Keratinocyte (primary cell): ENCODE measurements around the gene BCAS1. TPM values are rescaled to one million over a fixed set of nuclear protein-coding genes. Genes with fewer than 3 reads are reported as not detected.

Experiments used
- DNase-seq: peaks from one replicate; pipeline ENCODE4 v3.0.0-alpha.2; 2011; ENCODE audit warnings: low read depth, missing footprints, low spot score
- FAIRE-seq: peaks from 2 replicates; lab custom pipeline; 2011; peaks lifted over from hg19 to GRCh38; lab: Jason Lieb, UNC
- H2AFZ ChIP-seq: 2 replicates; pipeline ENCODE4 v1.6.0; 2012; ENCODE audit warnings: low read length, control low read depth, inconsistent platforms; ENCODE audit not compliant: control insufficient read depth
- H3K27ac ChIP-seq: 2 replicates; pipeline ENCODE4 v1.5.1; 2011; ENCODE audit warnings: low read length; ENCODE audit not compliant: control insufficient read depth, insufficient read depth
- H3K27me3 ChIP-seq: 3 replicates; pipeline ENCODE4 v1.6.0; 2011; ENCODE audit warnings: low read length; ENCODE audit not compliant: control insufficient read depth, insufficient read depth; ENCODE audit errors: extremely low read depth
- H3K36me3 ChIP-seq, 2 experiments: 2 replicates in 1 of 2; 3 replicates in 1 of 2; pipeline ENCODE4 v1.5.1; 2011; ENCODE audit warnings: low read length in 2 of 2, mild to moderate bottlenecking in 1 of 2; ENCODE audit not compliant: control insufficient read depth in 2 of 2, insufficient read depth in 2 of 2; ENCODE audit errors: extremely low read depth in 1 of 2
- H3K4me1 ChIP-seq: 3 replicates; pipeline ENCODE4 v1.5.1; 2011; ENCODE audit warnings: low read length; ENCODE audit not compliant: control insufficient read depth, insufficient read depth; ENCODE audit errors: extremely low read depth
- H3K4me2 ChIP-seq: 3 replicates; pipeline ENCODE4 v1.6.0; 2011; ENCODE audit warnings: low read depth, low read length; ENCODE audit not compliant: control insufficient read depth, insufficient read depth; ENCODE audit errors: extremely low read depth
- H3K4me3 ChIP-seq, 3 experiments: fragments of 200-600 bp in 1 of 3; sonication (generic) in 1 of 3; 2 replicates in 2 of 3; 3 replicates in 1 of 3; pipeline ENCODE4 v1.5.1; 2011 to 2016; ENCODE audit warnings: low read length in 3 of 3, mild to moderate bottlenecking in 3 of 3, control low read depth in 2 of 3, inconsistent platforms in 1 of 3, low read depth in 1 of 3, mixed read lengths in 1 of 3, mixed run types in 1 of 3, moderate library complexity in 1 of 3; ENCODE audit not compliant: control insufficient read depth in 2 of 3, insufficient read depth in 2 of 3; ENCODE audit errors: extremely low read depth in 1 of 3
- H3K79me2 ChIP-seq: 2 replicates; pipeline ENCODE4 v1.6.0; 2012; ENCODE audit warnings: low read length; ENCODE audit not compliant: control insufficient read depth, insufficient read depth
- H3K9ac ChIP-seq: 3 replicates; pipeline ENCODE4 v1.6.0; 2011; ENCODE audit warnings: low read length; ENCODE audit not compliant: control insufficient read depth, insufficient read depth; ENCODE audit errors: extremely low read depth
- H3K9me1 ChIP-seq: 3 replicates; pipeline ENCODE4 v1.6.0; 2011; ENCODE audit warnings: low read length; ENCODE audit not compliant: control insufficient read depth, insufficient read depth; ENCODE audit errors: extremely low read depth
- H3K9me3 ChIP-seq: 2 replicates; pipeline ENCODE4 v1.5.1; 2012; ENCODE audit warnings: low read depth, low read length; ENCODE audit not compliant: control insufficient read depth
- H4K20me1 ChIP-seq: 3 replicates; pipeline ENCODE4 v1.6.0; 2011; ENCODE audit warnings: low read length; ENCODE audit not compliant: control insufficient read depth, insufficient read depth; ENCODE audit errors: extremely low read depth
- EZH2 ChIP-seq: IDR thresholded peaks from one replicate; pipeline ENCODE4 v1.6.1; 2012; ENCODE audit warnings: inconsistent platforms, mild to moderate bottlenecking, low read length, moderate library complexity
- dilution Hi-C: fragments of 300-500 bp; cut with MboI; formaldehyde crosslinking; loops from one replicate; pipeline ENCODE4 v1.7.0; 2020; ENCODE audit warnings: low sequenced_read_pairs; ENCODE audit not compliant: extremely low pct_ligation_motif_present
- polyA plus RNA-seq, 5 experiments: library from polyadenylated mRNA; depleted of rRNA in 3 of 5; stranded (reverse) in 3 of 5; stranded (forward) in 1 of 5; unstranded in 1 of 5; fragments of >200 nt; gene quantifications; 1 replicate in 1 of 5; 2 replicates in 3 of 5; 3 replicates in 1 of 5; pipeline versions ENCODE4 v1.2.1 to v1.2.3, GENCODE V29; 2011 to 2012; ENCODE audit warnings: missing spikeins in 2 of 5, low read depth in 1 of 5, low replicate concordance in 1 of 5
- TF ChIP-seq, protein P1 (sequence below), 3 experiments: IDR thresholded peaks in 1 of 3; conservative IDR thresholded peaks in 1 of 3; optimal IDR thresholded peaks in 1 of 3; 2 replicates in 2 of 3; 3 replicates in 1 of 3; pipeline versions ENCODE3 to v1.5.1; 2011; ENCODE audit warnings: low read length in 3 of 3, mild to moderate bottlenecking in 3 of 3, moderate library complexity in 2 of 3, control low read depth in 1 of 3, inconsistent platforms in 1 of 3; ENCODE audit not compliant: insufficient read depth in 2 of 3; ENCODE audit errors: extremely low read depth in 1 of 3

Gene BCAS1
- polyA plus RNA-seq, 1 donor (not counting 4 experiments of a cell fraction or from before 2014, with no cell fraction given), result not detected

DNA sequence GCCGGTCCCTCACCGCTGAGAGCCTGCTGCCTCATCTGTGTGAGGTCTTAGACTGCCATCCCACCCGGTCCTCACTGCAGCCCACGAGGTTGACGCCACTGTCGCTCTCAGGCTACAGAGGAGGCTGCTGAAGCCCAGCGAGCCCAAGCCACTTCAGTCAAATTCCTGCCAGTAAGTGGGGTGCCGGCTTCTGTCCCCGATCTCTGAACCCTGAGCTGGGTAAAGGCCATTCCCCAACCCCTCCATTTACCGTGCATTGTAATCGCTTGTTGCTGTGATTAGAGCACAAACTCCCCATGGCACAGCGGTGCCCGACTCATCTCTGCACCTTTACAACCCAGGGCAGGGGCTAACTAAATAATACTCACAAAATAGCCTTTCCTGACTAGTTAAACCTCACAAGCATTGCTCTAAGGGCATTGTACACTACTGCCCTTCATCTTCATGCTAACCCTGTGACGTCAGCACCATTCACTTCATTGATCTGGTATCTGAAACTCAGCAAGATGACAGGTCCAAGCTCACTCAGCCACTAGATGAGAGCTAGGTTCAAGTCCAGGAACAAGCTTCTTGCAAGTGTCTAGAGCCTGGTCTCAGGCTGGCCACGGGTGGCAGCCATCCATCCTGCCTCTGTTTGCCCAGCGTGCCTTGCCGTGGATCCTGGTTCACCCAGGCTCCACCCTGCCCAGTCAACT is 122.7 kb downstream of the BCAS1 start:
- dilution Hi-C loops, result no loop called here
- Histone ChIP-seq H4K20me1 (no peaks in the 10 kb centered on the region), H3K4me1 (peaks cover 18% of the 10 kb centered on the region), H3K9me1 (no peaks in the 10 kb centered on the region), H3K4me3 (no peak overlapping the region), H3K4me2 (no peak overlapping the region), H3K27ac (no peak overlapping the region), H3K36me3 (no peaks in the 10 kb centered on the region), H3K9me3 (no peaks in the 10 kb centered on the region), H2AFZ (no peak overlapping the region), H3K79me2 (no peaks in the 10 kb centered on the region), H3K9ac (no peak overlapping the region), H3K27me3 (no peaks in the 10 kb centered on the region)
- DNase-seq, result no peak
- no peak for FAIRE-seq
- no peak for TF ChIP-seq EZH2
- TF ChIP-seq, protein P1, sequence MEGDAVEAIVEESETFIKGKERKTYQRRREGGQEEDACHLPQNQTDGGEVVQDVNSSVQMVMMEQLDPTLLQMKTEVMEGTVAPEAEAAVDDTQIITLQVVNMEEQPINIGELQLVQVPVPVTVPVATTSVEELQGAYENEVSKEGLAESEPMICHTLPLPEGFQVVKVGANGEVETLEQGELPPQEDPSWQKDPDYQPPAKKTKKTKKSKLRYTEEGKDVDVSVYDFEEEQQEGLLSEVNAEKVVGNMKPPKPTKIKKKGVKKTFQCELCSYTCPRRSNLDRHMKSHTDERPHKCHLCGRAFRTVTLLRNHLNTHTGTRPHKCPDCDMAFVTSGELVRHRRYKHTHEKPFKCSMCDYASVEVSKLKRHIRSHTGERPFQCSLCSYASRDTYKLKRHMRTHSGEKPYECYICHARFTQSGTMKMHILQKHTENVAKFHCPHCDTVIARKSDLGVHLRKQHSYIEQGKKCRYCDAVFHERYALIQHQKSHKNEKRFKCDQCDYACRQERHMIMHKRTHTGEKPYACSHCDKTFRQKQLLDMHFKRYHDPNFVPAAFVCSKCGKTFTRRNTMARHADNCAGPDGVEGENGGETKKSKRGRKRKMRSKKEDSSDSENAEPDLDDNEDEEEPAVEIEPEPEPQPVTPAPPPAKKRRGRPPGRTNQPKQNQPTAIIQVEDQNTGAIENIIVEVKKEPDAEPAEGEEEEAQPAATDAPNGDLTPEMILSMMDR (optimal IDR thresholded peaks at IDR 0.05 in 1 of 3, IDR thresholded peaks at IDR 0.05 in 1 of 3, conservative IDR thresholded peaks at IDR 0.05 in 1 of 3; ENCODE audit: extremely low read depth in 1 of 3, insufficient read depth in 2 of 3, low read length in 3 of 3), result no peak

DNA sequence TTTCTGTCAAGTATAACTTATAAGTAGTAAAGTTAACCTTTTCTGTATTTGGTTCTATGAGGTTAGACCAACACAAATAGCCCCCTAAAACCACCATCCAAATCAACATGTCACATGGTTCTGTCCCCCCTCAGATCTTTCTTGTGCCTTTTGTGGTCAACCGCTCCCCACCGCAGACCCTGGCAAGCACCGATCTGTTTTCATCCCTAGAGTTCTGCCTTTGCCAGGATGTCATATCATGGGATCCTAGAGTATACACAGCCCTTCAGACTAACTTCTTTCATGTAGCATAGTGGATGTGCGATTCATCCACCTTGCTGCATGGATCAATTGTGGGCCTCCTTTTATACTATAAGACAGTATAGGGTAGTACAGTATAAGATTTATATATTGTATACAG is 124.3 kb downstream of the BCAS1 start:
- H3K9ac ChIP-seq, result no peak overlapping the region
- dilution Hi-C loops, result no loop called here
- H3K4me1 ChIP-seq, result peaks cover 18% of the 10 kb centered on the region
- TF ChIP-seq EZH2, result no peak
- TF ChIP-seq, protein P1 (optimal IDR thresholded peaks at IDR 0.05 in 1 of 3, IDR thresholded peaks at IDR 0.05 in 1 of 3, conservative IDR thresholded peaks at IDR 0.05 in 1 of 3; ENCODE audit: extremely low read depth in 1 of 3, insufficient read depth in 2 of 3, low read length in 3 of 3), result no peak
- no peak overlapping the region for H3K4me2 ChIP-seq
- no peaks in the 10 kb centered on the region for H4K20me1 ChIP-seq
- H3K9me3 ChIP-seq, result no peaks in the 10 kb centered on the region
- H2AFZ ChIP-seq, result no peak overlapping the region
- no peaks in the 10 kb centered on the region for H3K79me2 ChIP-seq
- no peaks in the 10 kb centered on the region for H3K9me1 ChIP-seq
- no peak overlapping the region for H3K4me3 ChIP-seq
- no peak for DNase-seq
- no peak for FAIRE-seq
- no peak overlapping the region for H3K27ac ChIP-seq
- no peaks in the 10 kb centered on the region for H3K27me3 ChIP-seq
- no peaks in the 10 kb centered on the region for H3K36me3 ChIP-seq
